NCI-H345 treated with DMSO at 0.1 percent for 48 hours (cell line): ENCODE data around the gene KLHL10.

Experiments
- DNase-seq: peaks from one replicate; lab custom pipeline; 2025; ENCODE audit not compliant: unreplicated experiment; lab: John Stamatoyannopoulos, UW

KLHL10 gene

DNA sequence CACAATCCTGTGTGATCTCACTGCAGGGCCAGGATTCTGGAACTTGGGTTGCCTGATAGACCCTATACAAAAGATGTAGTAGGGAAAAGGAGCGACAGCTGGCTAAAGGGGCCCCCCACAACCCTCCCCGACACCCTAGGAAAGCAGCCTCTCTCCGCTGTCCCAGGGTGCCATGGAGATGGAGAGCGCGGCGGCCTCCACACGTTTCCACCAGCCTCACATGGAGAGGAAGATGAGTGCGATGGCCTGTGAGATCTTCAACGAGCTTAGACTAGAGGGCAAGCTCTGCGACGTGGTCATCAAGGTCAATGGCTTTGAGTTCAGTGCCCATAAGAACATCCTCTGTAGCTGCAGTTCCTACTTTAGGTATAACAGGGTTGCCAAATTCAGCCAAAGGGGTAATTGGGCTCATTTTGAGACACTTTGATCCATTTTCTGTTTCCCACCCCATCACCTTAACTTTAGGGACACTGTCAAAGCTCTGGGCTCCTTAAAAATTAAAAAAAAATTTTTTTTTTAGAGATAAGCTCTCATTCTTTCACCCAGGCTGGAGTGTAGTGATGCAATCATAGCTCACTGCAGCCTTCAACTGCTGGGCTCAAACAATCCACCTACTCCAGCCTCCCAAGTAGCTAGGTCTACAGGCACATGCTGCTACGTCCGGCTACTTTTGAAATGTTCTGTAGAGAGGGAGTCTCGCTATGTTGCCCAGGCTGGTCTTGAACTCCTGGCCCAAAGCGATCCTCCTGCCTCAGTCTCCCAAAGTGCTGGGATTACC lies at the start of gene KLHL10:
TSS of gene KLHL10 (plus strand) at position 65 of the 778 bp plus-strand sequence. CDS start at position 173, 108 bp downstream.
- DNase-seq = no peak

DNA sequence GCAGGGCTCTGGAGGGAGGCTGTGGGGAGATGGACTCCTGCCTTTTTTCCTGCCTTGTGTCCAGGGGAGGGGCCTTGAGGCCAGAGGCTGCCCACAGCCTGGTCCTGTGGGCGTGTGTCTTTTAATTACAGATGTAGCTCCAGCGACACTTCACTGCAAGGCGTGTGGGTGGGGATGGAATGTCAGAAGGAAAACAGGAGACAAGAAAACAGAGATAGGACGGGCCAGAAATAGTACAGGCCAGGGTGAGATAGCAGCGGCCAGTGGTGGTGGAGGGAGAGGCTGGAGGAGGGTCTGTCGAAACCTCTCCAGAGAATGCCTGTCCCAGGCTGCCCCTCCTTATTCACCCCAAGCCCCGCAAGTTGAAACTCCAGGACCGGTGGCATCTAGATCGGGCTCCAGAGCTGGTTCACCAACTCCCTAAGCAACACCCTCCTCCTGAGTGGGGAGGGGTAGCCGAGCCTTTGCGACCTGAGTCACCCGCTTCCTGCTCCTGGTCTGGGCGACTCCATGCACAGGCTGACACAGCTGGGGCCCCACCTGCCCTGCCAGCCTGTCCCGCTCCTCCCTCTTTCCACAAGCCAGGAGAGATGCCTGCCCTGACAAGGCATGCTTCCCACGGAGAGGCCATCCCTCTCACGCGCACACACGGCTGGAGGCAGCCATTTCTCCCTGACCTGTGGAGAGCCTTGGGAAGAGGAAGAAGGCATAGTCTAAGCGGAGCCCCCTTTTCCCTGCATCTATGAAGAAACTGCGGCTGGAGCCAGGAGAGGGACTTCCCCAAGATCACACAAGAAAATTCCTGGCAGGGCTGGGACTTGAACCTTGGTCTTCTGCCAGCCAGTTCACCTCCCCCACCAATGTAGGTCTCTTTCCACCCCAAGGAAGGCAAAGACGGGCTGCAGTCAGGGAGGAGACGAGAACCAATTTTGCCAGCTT lies 44.5 kb upstream of the KLHL10 start:
- no peak for DNase-seq

DNA sequence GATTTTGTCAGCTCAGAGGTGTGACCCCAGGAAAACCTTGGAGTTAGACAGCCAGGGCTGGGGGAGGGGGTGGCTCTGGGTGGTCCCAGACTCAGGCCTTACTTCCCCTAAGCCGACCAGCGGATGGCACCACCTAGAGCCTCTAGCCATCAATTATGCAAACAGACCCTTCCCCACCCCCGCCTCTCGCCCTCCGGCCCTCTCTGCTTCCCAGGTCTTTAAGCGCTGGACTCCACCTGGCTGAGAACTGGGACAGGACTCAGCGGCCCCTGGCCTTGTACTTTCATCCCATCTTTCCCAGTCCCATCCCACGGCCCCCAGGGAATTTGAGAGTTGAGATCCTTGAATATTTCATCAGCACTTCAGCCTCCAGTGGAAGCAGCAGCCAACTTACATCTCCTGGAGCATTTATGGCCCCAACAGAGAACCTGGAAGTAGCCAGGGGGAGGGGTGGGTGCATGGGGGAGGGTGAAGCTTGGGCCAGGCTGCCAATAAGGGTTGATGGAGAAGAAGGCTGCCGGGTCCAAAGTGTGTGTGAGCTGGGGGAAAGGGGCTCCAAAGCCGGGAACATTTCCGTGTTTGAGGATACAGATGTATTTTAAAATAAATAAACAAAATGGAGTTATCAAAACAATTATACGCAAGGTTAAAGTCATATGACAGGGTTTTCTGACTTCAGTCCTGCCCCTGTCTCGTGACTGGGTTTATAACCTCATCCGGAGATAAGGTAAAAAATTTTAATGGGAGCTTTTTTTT lies 43.7 kb upstream of the KLHL10 start:
- no peak for DNase-seq

DNA sequence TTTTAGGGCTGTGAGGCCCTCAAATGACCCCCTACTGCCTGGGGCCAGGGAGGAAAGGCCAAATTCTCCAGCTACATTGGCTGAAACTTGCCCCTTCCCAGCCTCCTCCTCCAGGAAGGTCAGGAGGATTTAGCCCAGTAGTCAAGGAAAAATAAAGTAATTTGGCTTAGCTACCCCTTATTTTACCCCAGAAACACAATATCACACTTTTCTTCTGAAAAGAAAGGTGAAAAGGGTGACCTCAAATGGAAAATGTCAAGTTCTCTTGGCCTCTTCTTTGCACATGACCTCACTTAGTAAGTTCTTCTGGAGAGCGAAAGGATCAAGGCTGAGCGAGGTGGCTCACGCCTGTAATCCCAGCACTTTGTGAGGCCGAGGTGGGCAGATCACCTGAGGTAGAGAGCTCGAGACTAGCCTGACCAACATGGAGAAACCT lies 43.1 kb upstream of the KLHL10 start:
- DNase-seq = no peak

DNA sequence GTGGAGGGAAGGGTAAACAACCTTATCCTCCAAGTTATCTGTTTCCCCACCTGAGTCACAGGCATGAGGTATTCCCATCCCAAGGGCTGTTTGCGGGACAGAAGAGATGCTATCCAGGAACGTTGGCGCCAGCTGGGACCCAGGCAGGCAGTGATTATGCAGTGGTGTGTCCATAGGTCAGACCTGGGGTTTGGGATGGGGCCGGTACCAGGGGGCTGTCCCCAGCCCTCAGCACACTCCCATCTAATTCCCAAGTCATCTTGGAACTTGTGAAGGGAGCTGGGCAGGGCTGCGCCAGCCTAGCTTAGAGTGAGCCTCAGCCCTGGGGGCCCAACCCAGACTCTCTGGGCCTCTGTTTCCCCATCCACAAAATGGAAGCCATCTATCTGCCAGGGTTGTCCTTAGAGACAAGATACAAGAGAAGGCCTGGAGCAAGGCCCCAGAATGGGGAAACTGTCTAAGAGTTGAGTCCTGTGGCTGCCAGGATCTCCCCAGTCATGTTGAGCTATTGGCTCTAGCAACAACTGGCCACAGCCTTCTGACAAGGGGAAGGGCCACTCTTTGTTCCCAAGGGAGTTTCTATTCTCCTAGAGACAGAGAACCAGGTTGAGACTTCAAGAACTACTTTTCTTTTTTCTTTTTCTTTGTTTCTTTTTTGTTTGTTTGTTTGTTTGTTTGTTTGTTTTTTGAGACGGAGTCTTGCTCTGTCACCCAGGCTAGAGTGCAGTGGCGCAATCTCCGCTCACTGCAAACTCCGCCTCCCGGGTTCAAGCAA lies 41.3 kb upstream of the KLHL10 start:
- DNase-seq = no peak

DNA sequence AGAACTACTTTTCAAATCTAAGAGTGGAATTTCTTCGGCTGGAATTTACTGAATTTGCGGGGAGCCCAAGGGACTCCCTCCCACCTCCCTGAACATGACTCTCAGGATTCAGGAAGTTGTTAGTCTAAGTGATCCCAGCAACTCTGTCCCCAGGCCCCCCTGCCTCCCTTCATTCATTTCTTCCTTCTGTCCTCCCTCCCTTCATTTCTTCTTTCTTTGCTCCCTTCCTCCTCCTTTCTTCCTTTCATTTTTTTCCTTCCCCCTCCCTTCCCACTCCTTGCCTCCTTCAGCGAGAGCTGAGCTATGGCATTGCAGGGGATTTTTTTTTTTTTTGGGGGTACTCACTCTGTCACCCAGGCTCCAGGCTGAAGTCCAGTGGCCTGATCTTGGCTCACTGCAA lies 40.2 kb upstream of the KLHL10 start:
- no peak for DNase-seq

DNA sequence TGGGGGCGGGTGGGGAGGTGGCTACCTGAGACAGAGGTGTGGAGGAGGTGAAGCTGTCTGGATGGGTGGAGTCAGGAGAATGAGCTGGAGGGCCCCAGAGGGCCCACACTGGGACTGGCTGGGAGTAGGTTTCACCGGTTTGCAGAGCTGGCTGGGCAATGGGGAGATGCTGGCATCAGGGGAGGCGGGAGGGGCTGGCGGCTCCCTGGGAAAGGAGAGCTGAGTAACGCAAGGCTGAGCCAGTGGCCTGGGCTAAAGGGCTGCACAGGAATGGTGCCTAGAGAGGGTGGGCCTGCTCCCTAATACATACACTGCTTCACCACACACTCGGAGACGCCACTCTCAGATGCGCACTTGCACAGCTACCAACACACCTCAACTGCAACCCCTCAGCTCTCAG lies 38.3 kb upstream of the KLHL10 start:
- DNase-seq = no peak

DNA sequence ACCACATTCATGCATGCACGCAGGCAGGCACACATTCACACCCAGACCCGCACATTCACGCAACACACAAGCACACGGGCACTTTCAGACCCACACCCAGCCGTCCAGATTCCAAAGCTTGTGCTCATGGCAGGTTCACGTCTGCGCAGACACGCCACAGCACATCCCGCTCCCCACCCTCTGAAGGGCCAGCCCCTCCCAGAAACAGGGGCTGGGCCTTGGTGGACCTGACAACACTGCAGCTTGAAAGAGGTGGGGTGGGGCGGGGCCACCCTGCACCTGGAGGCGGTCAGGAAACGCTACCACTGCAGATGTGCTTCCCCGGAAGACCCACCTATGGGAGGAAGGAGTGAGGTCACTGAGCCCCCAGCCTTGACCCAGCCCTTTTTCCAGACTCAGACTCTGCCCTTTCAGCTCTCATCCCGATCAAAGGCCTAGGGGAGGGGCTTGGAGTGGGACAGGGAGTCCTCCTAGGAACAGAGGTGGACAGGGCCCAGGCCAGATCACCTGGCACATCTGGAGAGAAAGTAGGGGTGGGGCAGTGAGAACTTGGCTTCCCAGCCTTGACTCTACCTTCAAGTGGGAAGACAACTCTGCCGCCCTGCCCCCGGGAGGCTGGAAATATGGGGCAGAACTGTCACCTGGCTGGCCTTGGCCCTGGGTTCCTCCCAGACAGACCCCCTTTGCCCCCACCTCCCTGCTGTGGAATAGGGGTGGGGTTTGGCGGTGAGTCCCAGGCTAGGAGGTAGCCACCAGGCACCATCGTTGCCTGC lies 36.8 kb upstream of the KLHL10 start:
- DNase-seq = peak; percentile 3

DNA sequence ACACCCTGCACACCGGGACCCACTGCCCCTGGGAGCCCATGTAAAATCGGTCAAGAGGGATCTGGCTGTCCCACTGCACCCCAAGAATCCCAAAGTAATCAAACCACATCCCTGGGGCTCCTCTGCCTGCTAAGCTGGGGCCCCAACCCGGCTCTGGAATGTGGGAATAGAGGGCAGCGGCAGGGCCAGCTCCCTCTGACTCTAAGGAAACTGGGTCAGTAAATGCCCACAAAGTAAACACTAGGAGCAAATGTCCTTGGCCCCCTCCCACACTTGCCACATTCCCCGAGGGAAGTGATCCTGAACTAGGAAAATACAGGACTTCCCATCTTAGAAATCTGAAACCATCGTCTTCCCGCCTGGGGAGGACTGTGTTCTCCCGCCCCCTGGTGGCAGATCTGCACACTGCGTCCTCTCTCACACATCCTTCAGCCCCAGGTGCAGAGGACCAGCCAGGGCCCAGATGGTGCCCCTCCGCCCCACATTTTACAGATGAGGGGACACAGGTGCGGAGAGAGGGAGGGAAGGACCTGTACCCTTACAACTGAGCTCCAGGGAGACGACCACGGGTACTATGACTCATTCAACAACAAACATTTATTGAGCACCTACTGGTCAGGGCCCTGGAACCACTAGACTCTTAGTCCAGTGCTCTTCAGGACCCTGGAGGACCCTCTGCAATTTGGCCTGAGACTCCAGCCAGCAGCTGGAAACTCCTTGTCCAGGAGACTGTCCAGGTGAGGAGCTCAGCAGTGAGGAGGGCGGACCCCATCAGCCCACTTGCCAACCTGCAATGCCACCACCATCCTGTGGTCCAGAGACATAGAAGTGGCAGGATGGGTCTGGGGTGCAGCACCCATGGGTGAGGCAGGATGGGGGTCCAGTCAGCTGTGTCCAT lies 36.0 kb upstream of the KLHL10 start:
- peak; percentile 71 for DNase-seq

DNA sequence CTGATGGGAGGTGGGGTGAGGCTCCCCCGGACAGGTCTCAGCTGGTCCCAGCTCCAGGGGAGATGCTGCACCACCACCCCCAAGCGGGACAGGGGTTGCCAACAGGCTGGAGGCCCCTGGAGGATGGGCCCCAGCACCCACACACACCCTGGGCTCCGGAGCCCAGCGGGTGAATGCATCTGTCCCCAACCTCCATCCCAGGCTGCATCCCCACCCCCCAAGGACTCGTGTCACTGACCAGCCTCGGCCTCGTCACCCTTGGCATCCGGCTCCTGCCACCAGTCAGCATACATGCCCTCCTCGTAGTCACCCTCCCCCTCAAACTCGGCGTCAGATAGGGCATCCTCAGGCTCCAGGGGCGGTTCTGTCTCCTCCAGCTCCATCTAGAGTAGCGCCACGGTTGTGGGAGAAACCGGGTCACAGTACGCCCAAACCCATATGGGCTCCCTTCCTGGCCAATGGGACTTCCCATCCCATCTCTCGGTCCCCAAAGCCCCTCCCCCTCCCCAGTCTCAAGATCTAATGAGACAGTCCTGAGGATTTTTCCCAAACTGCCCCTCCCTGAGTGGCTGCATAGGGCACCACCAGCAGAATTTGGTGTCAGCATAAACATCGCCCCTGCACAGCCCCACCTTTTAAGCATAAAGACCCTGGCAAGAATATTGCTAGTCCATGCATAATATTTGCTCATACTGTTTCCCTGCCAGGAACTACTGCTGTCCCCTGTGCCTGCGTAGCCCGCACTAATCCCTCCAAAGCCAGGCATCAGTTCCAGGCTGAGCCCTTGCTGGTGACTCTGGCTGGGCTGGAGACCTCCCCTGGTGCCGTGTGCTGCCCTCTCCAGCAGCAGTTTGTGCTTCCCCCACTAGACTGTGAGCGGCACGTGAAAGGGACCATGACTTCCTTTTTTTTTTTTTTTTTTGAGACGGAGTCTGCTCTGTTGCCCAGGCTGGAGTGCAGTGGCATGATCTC lies 34.3 kb upstream of the KLHL10 start:
- no peak for DNase-seq

DNA sequence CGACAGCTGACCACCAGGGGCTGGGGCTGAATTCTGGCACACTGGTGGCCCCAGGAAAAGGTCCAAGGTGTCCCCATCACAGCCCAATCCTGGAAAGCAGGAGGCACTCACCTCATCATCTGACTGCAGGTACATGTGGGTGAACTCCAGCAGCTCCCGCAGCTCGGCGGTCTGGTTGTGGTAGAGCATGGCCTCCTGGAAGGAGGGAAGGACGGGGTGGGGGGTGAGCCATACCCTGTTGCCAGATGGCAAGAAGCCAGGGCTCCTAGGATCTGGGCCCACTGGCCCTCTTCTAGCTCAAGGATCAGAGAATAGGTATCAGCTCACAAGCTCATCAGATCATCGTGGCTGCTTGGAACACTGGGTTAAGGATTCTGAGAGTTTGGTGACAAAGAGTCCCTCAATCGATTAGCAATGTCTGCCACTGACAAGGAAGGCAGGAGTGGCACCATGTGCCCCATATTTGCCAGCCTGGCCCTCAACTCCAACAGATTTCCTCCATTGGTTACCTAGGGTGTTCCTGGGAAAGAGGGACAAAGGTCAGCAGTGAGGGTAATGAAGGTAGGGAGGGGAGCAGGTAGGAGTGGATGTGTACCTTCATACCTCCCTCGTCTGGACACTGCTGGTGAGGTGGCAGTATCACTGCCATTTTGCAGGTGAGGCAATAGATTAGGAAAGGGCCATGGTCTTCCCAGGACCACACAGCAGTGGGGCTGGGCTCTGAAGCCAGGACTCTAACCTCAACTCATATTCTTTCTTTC lies 30.8 kb upstream of the KLHL10 start:
- no peak for DNase-seq

DNA sequence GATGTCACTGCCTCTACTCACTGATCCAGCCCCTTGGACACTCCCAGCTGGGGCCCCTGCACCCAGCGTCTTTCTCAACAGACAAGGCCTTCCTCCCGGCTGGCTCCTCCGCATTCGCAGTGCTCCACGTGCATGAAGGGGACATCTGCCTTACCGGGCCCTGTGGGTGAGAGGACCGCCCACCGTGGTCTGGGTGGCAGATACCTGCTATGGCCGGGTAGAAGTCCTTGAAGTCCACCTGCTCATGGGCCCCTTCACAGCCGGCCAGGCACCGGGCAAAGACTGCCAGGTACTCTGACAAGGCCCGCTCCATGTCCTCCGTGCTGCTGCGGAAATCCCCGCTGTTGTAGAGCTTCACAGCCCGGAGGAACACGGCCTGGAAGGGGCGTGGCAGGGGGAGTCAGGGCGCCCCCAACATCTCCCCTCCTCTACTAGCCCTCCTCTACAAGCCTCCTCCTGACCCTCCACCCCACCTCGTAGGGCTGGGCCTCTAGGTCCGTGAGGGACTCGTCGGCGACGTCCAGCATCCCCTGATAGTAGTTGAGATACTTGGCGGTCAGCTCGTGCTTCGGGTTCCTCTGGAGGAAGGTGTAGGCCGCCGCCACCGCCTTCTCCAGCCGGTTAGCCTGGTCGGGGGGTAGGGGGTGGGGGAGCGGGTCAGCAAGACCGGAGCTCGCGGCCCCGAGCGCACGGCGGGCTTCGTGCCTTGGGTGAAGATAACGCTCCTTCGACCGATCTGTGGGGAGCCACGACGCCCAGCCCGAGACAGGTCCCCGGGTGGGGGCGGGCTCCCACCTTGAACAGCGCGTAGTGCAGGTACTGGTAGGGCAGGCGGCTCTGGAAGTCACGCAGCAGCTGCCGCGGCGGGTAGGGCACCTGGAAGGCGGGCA lies 26.7 kb upstream of the KLHL10 start:
- DNase-seq = no peak

DNA sequence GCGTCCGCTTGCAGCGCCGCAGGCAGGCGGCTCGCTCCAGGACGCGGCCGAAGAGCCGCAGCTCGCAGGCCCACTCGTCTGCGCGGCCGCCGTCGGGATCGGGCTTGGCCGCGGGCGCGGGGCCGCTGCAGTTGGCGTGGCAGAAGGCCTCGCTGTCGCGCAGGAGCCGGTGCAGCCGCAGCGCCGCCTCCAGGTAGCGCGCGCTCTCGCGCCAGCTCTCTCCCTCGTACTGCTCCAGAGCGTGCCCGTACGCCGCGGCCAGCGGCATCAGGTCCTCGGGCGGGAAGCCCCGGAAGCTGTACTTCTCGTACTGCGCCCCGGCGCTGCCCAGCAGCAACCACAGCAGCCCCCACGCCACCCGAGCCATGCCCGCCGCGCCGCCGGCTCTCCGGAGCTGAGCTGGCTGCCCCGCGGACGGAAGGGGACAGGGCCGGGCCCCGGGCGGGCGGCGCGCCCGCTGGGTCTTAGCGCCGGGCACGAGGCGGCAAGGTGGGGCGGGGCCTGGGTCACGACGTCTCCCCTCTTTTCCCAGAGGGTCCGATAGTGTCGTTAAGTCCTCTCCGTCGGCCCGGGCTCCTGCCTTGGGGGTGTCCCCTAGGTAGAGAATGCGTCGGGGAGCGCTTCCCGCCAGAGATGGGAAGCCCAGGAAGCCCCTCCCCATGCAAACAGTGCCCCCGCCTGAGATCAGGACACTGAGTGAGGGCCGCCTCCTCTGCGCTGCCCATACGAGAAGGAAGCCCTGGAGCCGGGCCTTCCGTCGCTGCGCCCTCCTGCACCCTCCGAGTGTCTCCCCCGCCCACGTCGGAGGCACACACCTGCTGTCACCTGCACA lies 25.9 kb upstream of the KLHL10 start, which contains the start of gene P3H4:
TSS of gene P3H4 (minus strand) at position 401 of the 832 bp plus-strand sequence. CDS start at position 367, 34 bp downstream.
- DNase-seq = peak; percentile 52

DNA sequence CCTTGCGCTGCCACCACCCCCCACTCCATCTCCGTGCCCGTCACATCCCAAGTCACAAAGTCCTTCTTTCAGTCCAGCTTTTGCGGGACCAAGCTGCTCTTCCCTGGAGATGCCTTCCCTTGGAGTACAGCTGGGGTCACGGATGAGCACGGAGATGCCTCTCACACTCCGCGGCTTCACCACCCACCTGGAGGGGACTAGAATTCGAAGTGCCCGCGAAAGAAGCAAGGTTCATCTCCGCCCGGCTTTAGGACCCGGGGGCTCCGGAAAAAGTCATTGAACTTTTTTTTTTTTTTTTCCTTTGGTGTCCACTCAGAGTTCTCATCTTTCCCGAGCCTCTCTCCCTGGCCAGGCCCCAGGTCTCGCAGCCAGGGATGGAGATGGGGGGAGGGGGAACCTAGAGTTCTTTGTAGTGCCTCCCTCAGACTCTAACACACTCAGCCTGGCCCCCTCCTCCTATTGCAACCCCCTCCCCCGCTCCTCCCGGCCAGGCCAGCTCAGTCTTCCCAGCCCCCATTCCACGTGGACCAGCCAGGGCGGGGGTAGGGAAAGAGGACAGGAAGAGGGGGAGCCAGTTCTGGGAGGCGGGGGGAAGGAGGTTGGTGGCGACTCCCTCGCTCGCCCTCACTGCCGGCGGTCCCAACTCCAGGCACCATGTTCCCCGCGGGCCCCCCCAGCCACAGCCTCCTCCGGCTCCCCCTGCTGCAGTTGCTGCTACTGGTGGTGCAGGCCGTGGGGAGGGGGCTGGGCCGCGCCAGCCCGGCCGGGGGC lies 25.1 kb upstream of the KLHL10 start, which contains the start of gene FKBP10:
TSS of gene FKBP10 (plus strand) at position 624 of the 771 bp plus-strand sequence. CDS start at position 655, 31 bp downstream.
- peak; percentile 48 for DNase-seq
